ENCODE results near the gene TMEM258.

TMEM258 gene

DNA sequence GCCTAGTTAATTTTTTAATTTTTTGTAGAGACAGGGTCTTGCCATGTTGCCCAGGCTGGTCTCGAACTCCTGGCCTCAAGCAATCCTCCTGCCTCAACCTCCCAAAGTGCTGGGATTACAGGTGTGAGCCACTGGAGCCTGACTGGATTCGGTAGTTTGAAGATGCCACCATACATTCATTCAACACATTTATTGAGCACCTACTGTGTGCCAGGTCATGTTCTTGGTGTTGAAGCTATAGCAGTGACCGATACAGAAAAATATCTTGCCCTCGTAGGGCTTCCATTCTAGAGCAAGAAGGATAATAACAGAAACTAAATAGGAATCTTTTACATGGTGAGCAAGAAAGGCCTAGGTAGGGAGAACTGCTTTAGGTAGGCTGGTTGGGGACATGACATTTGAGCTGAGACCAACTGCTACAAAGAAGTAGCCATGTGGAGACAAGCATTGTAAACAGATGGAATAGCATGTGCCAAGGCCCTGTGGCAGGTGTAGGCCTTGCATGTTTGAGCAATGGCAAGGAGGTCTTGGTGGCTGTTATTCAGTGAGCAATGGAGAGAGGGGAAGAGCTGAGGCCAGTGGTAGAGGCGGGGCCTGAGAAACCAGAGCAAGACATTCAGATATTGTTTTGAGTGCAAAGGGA lies 41.6 kb downstream of the TMEM258 start:
- TF ChIP-seq FOXM1 (IDR thresholded peaks at IDR 0.05; ENCODE audit: borderline replicate concordance, low read depth) (no peak), TCF12 (IDR thresholded peaks at IDR 0.05; ENCODE audit: low read depth) (no peak), CREB1 (IDR thresholded peaks at IDR 0.05; ENCODE audit: low read depth) (no peak)

DNA sequence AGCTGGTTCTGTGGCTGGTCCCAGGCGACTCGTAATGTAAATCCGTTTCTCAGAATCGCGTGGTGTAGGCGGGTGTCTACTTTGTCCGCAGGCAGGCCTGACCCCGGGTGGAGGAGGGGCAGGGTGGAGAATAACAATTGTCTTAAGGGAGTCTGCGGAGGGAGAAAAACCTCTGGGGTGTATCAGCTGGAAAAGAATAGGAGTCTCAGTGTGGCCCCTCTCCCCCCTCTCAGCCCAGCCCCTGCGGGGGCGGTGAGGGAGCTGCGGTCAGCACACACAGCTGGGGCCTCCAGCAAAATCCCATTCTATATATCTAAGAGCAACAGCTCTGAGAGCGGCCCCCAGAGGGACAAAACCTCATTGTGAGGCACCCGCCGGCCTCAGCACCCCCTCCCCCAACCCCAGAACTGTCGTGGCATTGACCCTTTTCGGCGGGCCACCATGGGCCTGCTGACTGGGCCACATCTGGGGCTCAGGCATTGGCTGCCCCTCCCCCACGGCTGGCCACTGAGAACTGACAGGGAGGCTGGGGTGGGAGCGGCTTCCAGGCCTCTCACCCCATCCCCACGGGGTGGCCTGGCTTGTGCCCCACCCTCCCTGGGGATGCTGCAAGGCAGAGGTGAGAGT lies 42.7 kb downstream of the TMEM258 start:
- TF ChIP-seq NFIC (IDR thresholded peaks at IDR 0.05) (no peak), CEBPB (IDR thresholded peaks at IDR 0.05) (no peak), YY1 (IDR thresholded peaks at IDR 0.05; ENCODE audit: low read depth) (no peak)

DNA sequence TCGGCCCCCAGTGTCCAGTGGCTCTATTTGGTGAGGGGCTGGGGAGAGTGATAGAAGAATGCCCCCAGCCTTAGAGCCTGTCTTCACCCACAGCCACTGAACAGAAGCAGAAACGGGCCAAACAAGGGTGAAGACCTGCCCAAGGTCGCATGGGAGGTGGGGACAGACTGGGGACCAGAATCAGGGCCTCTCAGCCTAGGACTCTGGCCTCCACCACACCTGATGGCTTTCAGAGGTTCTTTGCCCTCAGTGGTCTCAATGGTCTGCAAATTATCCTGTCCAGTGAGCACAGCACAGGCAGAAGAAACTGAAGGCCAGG lies 44.5 kb downstream of the TMEM258 start:
- no peak for TF ChIP-seq TCF12 (IDR thresholded peaks at IDR 0.05; ENCODE audit: low read depth)
- no peak for TF ChIP-seq EGR1 (IDR thresholded peaks at IDR 0.05)

DNA sequence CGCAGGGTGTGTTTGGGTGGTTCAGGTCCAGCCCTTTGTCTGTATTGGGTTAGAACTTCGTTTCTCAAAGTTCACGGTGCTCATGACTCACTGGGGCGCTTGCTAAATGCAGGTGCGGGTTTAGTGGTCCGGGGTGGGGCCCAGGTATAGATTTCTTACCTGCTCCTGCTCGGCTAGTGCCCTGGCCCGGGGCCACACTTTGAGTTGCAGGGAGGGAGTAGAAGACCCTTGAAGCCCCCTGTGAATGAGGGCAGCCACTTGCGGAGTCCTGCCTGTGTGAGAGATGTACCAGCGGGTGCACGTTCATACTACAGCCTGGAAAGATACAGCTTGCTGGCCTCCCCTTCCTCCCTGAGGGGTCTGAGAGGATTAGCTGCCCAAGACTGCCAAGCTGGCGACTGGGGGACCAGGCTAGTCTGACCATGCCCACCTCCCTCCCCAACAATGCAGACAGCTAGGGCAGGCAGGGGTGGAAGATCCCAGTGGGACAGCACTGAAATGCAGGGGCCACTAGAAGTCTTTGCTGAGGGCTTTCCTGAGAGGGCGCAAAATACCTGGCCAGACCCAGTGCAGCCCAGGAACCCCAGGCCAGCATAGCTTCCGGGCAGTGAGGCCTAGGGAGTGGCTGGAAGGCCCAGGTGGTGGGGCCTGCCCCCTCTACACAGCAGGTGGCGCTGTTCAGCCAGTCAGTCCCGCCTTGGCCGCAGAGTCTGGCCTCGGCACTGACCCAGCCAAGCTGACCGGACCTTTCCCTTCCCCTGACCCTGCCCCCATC lies 45.0 kb downstream of the TMEM258 start:
- 0 out of 2 replicates have a peak, but pooled peaks have one; percentile 34 for TF ChIP-seq YY1 (IDR thresholded peaks at IDR 0.05; ENCODE audit: low read depth)
- 0 out of 2 replicates have a peak, but pooled peaks have one; percentile 15 for TF ChIP-seq ZBTB7A (IDR thresholded peaks at IDR 0.05; ENCODE audit: low read depth)
- no peak for TF ChIP-seq TAF1 (IDR thresholded peaks at IDR 0.05; ENCODE audit: low read depth)
- TF ChIP-seq, protein P1, sequence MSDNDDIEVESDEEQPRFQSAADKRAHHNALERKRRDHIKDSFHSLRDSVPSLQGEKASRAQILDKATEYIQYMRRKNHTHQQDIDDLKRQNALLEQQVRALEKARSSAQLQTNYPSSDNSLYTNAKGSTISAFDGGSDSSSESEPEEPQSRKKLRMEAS (IDR thresholded peaks at IDR 0.05), result peak; percentile 28; the same call in 1 of the 2 replicates
- TF ChIP-seq CREB1 (IDR thresholded peaks at IDR 0.05; ENCODE audit: low read depth), result no peak
- TF ChIP-seq, protein P2, sequence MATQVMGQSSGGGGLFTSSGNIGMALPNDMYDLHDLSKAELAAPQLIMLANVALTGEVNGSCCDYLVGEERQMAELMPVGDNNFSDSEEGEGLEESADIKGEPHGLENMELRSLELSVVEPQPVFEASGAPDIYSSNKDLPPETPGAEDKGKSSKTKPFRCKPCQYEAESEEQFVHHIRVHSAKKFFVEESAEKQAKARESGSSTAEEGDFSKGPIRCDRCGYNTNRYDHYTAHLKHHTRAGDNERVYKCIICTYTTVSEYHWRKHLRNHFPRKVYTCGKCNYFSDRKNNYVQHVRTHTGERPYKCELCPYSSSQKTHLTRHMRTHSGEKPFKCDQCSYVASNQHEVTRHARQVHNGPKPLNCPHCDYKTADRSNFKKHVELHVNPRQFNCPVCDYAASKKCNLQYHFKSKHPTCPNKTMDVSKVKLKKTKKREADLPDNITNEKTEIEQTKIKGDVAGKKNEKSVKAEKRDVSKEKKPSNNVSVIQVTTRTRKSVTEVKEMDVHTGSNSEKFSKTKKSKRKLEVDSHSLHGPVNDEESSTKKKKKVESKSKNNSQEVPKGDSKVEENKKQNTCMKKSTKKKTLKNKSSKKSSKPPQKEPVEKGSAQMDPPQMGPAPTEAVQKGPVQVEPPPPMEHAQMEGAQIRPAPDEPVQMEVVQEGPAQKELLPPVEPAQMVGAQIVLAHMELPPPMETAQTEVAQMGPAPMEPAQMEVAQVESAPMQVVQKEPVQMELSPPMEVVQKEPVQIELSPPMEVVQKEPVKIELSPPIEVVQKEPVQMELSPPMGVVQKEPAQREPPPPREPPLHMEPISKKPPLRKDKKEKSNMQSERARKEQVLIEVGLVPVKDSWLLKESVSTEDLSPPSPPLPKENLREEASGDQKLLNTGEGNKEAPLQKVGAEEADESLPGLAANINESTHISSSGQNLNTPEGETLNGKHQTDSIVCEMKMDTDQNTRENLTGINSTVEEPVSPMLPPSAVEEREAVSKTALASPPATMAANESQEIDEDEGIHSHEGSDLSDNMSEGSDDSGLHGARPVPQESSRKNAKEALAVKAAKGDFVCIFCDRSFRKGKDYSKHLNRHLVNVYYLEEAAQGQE (IDR thresholded peaks at IDR 0.05; ENCODE audit: low read depth), result no peak
- TF ChIP-seq RAD21 (IDR thresholded peaks at IDR 0.05; ENCODE audit: low read depth), result peak; percentile 82
- 0 out of 2 replicates have a peak, but pooled peaks have one; percentile 19 for TF ChIP-seq TCF12 (IDR thresholded peaks at IDR 0.05; ENCODE audit: low read depth)

DNA sequence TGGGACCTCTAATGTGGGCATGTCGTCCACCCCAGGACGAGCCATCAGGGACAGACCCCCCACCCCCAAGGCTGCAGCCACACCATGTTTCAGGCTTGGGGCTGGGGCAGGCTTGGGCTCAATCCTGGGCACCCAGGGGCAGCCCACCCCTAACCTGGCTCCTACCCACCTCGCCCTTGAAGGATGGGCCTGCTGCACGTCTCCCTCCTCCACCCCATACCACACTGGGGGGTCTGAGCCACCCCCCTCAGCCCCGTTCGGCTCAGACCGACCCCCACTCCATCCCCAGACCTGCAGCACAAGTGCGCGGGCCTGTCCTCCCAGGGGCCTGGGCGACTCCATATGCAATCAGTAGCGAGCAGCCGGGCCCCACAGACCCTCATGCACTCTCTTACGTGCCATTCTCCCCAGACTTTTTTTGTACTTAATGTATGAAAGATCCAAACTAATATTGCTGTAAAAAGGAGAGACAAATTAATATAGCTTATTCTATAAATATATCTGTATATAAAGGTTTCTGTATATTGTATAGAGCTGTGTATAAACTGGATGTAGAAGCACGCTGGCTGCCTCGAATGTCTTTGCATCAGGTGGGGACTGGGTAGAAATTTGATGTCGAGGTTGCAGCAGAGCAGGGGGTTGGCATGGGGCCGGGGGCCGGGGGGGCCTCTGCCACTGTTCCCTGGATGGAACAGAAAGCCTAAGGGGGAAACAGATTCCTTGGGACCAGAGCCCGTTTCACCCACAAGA lies 45.8 kb downstream of the TMEM258 start:
- TF ChIP-seq EP300 (IDR thresholded peaks at IDR 0.05; ENCODE audit: borderline replicate concordance), result no peak
- TF ChIP-seq ZBTB7A (IDR thresholded peaks at IDR 0.05; ENCODE audit: low read depth), result 0 out of 2 replicates have a peak, but pooled peaks have one; percentile 13

DNA sequence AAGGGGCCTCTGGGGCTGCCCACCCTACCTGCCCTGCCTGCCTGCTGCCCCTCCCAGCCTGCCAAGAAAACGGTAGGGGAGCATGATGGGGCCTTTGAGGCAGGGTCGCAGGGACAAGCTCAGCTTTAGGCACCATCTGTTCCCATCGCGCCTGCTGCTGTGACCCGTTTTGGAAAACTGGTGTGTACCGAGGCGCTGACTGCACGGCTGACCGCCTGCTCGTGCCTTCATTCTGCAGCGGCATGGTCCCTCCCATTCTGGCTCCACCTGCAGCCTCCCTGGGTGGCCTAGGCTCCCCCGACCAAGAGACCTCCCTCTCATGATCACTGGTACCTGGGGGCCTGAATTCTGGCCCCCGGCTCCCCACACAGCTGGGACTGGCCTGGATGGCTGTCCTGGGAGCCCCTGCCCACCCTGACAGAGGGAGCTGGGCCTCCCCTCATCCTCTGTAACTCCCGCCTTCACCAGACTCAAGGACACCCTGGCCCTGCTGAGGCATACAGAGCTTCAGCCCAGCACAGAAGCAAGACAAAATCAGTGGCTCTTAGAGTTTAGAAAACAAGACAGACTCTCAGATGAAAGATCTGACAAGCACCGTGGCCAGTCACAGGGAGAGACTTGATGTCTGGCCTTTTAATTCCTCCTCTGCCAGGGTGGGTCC lies 46.5 kb downstream of the TMEM258 start:
- no peak for TF ChIP-seq TAF1 (IDR thresholded peaks at IDR 0.05; ENCODE audit: low read depth)
- TF ChIP-seq TEAD4 (IDR thresholded peaks at IDR 0.05), result no peak
- TF ChIP-seq ZBTB7A (IDR thresholded peaks at IDR 0.05; ENCODE audit: low read depth), result no peak
- TF ChIP-seq NFIC (IDR thresholded peaks at IDR 0.05), result no peak
- TF ChIP-seq EGR1 (IDR thresholded peaks at IDR 0.05), result no peak

DNA sequence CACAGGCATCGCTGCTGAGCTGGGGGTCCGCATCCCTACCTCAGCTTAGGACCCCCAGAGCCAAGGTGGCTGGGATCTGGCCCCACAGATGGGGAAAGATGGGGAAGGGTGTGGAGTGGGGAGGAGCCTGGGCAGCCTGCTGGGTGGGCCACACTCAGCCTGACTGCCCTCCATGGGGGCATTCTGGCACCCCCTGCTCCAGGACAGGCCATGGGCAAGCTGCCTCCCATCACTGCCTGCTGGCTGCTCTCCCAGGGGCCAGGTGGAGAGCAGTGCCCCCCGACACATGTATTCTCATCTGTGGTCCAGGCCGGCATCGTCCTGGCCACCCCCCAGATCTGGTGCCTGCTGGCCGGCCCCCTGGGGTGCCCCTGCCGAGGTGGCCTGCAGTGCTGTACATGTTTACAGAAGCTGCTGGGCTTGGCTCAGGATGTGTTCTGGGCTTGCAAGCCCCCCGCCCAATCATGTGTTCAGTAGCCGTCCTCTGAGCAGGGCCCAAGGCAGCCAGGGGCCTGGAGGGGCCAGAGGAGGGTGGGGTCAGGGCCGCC lies 47.7 kb downstream of the TMEM258 start:
- TF ChIP-seq TEAD4 (IDR thresholded peaks at IDR 0.05) (no peak), EP300 (IDR thresholded peaks at IDR 0.05; ENCODE audit: borderline replicate concordance) (no peak), TCF12 (IDR thresholded peaks at IDR 0.05; ENCODE audit: low read depth) (no peak), NFIC (IDR thresholded peaks at IDR 0.05) (no peak), RAD21 (IDR thresholded peaks at IDR 0.05; ENCODE audit: low read depth) (no peak), CEBPB (IDR thresholded peaks at IDR 0.05) (no peak), EGR1 (IDR thresholded peaks at IDR 0.05) (no peak), YY1 (IDR thresholded peaks at IDR 0.05; ENCODE audit: low read depth) (no peak), FOXM1 (IDR thresholded peaks at IDR 0.05; ENCODE audit: borderline replicate concordance, low read depth) (no peak), TAF1 (IDR thresholded peaks at IDR 0.05; ENCODE audit: low read depth) (no peak), CREB1 (IDR thresholded peaks at IDR 0.05; ENCODE audit: low read depth) (no peak)
- TF ChIP-seq, protein P3, sequence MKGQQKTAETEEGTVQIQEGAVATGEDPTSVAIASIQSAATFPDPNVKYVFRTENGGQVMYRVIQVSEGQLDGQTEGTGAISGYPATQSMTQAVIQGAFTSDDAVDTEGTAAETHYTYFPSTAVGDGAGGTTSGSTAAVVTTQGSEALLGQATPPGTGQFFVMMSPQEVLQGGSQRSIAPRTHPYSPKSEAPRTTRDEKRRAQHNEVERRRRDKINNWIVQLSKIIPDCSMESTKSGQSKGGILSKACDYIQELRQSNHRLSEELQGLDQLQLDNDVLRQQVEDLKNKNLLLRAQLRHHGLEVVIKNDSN (IDR thresholded peaks at IDR 0.05), result no peak
- TF ChIP-seq, protein P1 (IDR thresholded peaks at IDR 0.05), result no peak

Measured in Ishikawa (cell line).